GM18867 (cell line): Measurements from ENCODE around the gene NPTN.
"Not testable (repeated sequence)": the region's sequence is repeated elsewhere in the genome, so short reads cannot be mapped to it uniquely, and the experiment has no call there.

Experiments
- ATAC-seq: cut with Tn5 transposase; IDR thresholded peaks from one replicate; pipeline ENCODE4 v1.9.1; 2021; ENCODE audit warnings: mild to moderate bottlenecking, moderate library complexity; ENCODE audit not compliant: unreplicated experiment

The NPTN gene

DNA sequence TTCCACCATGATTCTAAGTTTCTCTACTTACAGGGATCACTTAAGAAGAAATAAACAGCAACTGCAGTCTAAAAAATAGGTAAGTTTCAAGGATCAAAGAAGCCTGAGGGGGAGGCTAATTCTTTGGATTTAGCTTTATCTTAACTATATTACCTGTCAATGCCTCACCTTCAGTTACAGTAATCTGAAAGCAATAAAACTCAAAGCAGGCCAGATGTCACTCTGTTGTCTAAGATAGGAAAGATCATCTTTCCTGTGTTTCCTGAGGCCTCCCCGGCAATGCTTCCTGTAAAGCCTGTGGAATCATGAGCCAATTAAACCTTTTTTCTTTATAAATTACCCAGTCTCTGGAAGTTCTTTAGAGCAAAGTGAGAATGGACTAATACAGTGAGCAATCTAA lies 60.2 kb downstream of the NPTN start:
- no peak for ATAC-seq

DNA sequence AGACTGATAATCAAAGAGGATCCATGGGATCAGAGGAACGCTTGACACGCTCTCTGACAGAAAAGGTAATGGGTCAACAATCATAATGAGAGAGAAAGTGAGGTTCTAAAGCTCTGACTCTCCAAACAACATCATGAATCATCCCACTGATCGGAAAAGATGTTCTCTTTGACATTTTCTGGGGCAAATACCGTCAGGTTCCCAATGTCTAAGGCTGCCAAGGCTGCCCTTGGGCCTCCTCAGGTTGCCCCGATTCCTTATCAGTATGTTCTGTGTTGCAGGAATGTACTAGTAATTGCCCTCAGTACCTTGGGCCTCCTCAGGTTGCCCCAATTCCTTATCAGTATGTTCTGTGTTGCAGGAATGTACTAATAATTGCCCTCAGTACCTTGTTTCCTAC lies 60.9 kb downstream of the NPTN start:
- ATAC-seq, result no peak

GRCh38 chr15:73571346-73571745 lies 61.8 kb downstream of the NPTN start:
- no peak for ATAC-seq

- no peak for ATAC-seq
These were observed 62.7 kb downstream of the NPTN start for GRCh38 chr15:73570355-73571032.

- ATAC-seq, result no peak
These were observed 63.8 kb downstream of the NPTN start for GRCh38 chr15:73569361-73569760.

DNA sequence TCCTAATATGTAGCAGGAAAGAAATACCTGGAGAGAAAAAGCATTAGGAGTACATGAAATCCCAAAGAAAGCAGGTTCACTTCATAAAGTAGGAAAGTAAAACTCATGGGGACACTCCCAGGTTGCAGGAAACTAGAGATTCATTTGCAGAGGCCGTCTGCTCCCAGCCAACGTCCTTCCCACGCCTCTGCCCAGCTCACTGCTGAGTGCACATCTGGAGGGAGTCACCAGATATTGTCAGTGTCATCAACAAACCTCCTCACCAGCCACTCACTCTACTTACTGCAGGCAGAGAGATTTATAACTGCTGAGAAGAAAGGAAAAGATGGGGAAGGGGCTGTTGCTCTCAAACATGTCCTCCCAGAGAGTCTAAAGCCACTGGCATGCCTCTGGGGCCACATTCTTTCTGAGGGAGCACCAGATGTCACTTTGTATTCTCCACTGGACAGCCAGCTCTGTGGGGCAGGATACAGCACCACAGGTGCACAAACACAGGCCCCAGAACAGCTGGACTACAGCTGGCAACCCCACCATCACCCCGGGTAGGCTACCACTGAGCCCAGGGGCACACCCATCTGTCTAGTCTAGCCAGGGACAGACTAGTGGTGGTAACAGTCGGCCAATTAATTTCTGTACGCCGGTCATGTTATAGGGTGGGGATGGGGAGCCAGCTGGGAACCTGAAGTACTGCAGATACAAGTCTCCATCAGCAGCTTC lies 64.5 kb downstream of the NPTN start:
- ATAC-seq, result no peak

DNA sequence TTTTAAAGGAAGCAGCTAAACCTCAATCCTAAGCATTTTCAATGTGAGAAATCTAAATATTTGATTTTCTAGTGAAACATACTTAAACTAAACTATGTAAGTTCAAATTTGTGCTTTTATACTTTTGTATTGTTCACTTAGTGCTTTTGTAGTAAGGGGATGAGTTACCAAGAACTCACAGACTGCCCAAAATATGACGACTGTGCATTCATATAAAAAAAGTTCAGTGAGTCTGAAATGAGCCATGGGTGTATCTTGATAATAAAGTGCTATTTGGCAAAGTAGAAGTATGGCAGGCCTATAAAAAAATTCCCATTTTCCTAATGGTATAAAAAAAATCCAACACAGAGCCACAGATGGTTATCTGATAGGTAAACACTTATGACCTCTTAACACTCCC lies 66.2 kb downstream of the NPTN start:
- no peak for ATAC-seq

- no peak for ATAC-seq
These were observed 68.9 kb downstream of the NPTN start for GRCh38 chr15:73564255-73564654.

DNA sequence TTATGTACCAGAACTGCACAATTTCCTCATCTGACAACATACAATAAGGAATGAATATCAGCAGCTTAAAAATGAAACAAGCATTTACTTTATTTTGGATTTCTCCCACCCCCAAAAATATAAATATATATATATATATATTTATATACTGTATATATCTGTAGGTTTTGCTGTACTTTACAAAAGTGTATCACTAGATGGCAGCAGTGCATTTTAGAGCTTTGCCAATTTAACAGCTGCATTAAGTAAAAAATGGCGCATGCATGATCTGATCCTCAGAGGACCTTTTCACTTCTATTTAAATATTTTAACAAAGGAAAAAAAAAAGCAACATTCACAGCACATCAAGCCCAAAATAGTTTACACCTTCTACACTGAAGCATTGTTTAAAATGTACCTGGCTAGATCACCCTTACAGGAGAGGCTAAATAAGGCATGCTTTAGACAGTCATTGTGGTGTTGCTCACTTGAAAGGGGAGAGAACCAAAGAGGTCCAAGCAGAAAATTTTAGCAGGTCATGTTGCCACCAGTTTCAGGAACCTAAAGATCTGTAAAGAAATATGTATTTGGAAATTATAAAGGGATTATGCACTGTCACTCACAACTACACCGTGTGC lies 72.6 kb downstream of the NPTN start:
- ATAC-seq, result no peak

DNA sequence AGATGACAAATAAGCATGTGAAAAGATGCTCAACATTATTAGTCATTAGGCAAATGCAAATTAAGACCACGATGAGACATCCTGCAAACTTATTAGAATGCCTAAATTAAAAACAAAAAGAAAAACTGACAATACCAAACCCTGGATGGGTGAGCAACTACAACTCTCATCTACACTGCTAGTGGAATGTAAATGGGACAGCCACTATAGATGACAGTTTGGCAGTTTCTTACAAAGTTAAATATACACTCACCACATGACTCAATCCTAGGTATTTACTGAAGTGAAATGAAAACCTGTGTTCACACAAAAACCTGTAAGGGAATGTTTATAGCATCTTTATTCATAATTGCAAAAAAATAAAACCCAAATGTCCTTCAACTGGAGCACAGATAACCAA lies 74.7 kb downstream of the NPTN start:
- ATAC-seq, result no peak

- no peak for ATAC-seq
These were observed 78.1 kb downstream of the NPTN start for GRCh38 chr15:73555080-73555479.

GRCh38 chr15:73550190-73550589 lies 83.0 kb downstream of the NPTN start:
- no peak for ATAC-seq

- ATAC-seq, result not testable (repeated sequence)
These were observed 84.3 kb downstream of the NPTN start for GRCh38 chr15:73548925-73549324.

DNA sequence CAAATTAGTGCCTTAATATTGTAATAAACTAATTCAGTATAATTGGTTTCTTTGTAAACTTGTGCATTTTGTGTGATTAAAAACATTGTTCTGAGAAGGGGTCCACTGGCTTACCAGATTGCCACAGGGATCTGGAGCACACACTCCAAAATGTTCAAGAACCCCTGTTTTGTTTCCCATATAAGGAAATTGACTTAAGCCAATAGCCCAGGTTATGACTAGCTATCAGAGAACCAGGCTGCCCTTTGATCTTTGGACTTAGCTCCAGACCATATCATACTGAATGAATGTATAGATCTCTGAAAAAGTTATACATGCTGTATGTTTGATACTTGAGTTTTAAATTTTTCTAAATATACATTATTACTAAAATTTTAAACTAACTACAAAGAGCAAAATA lies 91.7 kb downstream of the NPTN start:
- no peak for ATAC-seq

GRCh38 chr15:73540161-73540560 lies 93.0 kb downstream of the NPTN start:
- no peak for ATAC-seq

GRCh38 chr15:73539212-73540128 lies 93.7 kb downstream of the NPTN start:
- ATAC-seq, result no peak

- no peak for ATAC-seq
These were observed 94.5 kb downstream of the NPTN start for GRCh38 chr15:73538563-73539211.

DNA sequence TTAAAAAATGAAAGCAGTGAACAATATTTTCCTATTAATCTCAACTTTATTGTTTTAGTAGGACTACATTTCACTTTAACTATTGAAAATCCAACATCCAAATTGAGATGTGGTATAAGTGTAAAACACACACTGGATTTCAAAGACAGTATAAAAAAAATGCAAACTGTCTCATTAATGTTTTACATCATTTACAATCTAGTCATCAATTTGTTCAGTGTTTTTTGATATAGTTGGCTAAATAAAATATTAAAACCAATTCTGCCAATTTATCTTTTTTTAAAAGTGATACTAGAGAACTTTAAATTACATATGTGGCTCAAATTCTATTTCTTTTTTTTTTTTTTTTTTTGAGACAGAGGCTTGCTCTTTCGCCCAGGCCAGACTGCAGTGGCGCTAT lies 95.1 kb downstream of the NPTN start:
- ATAC-seq, result no peak

DNA sequence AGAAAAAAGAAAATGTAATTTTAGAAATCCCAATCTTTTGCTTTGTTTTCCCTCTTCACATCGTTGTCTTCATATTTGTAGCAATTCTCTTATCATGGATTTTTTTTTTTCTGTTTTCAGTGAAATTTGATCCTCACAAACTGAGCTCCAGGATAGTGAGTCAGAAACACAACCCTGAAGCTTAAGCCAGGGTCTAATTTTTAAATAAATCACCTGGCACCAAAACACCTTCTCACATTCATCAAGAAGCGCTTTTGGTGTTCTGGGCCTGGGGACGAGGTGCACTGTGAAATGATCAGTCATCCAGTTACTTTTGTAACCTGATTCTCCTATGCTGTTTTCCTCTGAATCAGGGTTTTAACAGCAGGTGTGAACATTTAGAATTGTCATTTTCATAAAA lies 102.5 kb downstream of the NPTN start:
- no peak for ATAC-seq

DNA sequence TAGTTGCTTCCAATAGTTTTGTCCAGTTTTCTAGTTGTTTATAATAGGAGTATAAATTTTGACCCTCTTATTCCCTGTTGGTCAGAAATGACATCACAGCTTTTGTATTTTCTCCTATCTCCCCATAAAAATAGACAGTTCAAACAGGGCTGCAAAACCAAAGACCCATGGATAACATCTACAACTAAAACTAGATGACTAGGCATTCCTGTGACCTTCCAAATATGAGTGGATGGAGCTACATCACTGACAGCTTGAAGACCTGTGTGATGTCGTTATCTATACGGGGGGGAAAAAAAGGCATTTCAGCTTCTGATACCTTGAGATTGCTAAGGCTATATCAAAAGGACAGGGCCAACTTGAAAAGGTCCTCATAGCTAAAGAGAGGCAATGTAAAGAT lies 105.6 kb downstream of the NPTN start:
- ATAC-seq, result no peak

- no peak for ATAC-seq
These were observed 108.3 kb downstream of the NPTN start for GRCh38 chr15:73524919-73525318.
